ENCODE measurements around the gene FOXA1.
"Not testable (repeated sequence)": the region's sequence is repeated elsewhere in the genome, so short reads cannot be mapped to it uniquely, and the experiment has no call there.

Gene FOXA1

DNA sequence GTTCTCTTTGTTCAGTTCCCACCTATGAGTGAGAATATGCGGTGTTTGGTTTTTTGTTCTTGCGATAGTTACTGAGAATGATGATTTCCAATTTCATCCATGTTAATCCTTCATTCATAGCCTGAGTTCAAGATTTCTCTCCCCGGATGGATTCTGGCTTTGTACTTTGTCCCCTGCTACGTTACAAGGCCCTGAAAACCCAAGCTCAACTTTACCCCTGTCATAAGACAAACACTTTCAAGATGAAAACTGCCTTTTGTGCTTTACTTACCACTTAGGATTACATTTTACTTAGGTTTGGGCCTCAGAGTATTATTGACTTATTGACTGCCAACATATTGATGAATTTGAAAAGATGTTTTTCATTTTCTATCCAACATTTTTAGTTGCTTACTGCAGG is 36.3 kb downstream of the FOXA1 start:
- Mint-ChIP-seq H3K4me3 (no peak overlapping the region), H3K9me3 (peaks cover 18% of the 10 kb centered on the region), H3K4me1 (no peaks in the 10 kb centered on the region), H3K36me3 (no peaks in the 10 kb centered on the region), H3K27ac (no peak overlapping the region)
- no peak for ATAC-seq
- DNase-seq (ENCODE audit: low spot score in 2 of 2): no peak

DNA sequence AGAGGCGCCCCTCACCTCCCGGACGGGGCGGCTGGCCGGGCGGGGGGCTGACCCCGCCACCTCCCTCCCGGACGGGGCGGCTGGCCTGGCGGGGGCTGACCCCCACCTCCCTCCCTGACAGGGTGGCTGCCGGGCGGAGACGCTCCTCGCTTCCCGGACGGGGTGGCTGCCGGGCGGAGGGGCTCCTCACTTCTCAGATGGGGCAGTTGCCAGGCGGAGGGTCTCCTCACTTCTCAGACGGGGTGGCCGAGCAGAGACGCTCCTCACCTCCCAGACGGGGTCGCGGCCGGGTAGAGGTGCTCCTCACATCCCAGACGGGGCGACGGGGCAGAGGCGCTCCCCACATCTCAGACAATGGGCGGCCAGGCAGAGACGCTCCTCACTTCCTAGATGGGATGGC is 39.5 kb downstream of the FOXA1 start:
- peaks cover 25% of the 10 kb centered on the region for H3K9me3 Mint-ChIP-seq
- H3K4me3 Mint-ChIP-seq; ATAC-seq; DNase-seq (ENCODE audit: low spot score in 2 of 2); H3K4me1 Mint-ChIP-seq; H3K36me3 Mint-ChIP-seq; H3K27ac Mint-ChIP-seq: not testable (repeated sequence)

DNA sequence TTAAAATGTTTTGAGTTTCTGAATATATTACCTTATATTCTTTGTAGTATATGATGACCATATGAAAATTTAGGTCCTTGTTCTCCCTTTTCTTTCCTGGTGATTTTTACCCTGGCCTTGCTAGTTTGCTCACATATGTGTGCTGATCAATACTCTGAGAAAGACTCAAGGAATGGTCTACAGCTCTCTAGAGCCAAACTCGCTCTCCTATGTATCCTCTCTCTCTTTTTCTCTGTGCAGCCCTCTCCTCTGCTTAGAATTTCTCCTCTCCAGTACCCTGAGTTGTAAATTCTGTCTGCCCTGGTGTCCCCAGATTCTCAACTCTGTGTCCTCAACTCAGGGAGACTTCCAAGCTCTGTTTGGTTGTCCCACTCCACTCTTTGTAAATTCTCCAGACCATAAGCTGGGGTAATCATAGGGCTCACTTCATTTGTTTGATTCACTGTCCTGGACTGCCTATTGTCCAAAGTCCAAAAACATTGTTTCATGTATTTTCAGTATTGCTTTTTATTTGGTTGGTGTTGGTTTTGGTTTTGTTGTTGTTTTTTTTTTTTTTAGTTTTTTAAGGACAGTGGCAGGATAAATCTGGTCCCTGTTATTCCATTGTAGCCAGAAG is 41.0 kb downstream of the FOXA1 start:
- Mint-ChIP-seq H3K4me3 (no peak overlapping the region), H3K4me1 (no peaks in the 10 kb centered on the region), H3K27ac (no peak overlapping the region), H3K9me3 (peaks cover 25% of the 10 kb centered on the region), H3K36me3 (no peaks in the 10 kb centered on the region)
- DNase-seq (ENCODE audit: low spot score in 2 of 2): no peak
- no peak for ATAC-seq

DNA sequence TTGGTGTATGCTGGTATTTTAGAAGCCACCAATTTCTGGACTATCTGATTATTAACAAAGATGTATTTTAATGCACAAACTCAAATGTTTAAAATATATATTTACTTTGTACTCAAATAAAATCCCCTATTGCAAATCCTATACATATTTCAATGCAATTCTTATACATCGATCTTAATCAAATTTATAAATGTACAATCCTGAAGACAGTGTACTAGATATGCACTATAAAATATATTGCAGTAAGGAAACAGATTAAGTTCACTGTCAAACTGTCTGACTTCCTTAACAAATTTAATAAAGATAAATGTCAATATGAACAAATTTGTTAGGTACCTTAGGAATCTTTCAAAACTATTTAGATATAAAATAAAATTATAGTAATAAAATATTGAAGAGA is 43.9 kb downstream of the FOXA1 start:
- Mint-ChIP-seq H3K36me3 (no peaks in the 10 kb centered on the region), H3K9me3 (peaks cover 14% of the 10 kb centered on the region), H3K27ac (no peak overlapping the region), H3K4me1 (no peaks in the 10 kb centered on the region), H3K4me3 (no peak overlapping the region)
- ATAC-seq (no peak), DNase-seq (ENCODE audit: low spot score in 2 of 2) (no peak)

DNA sequence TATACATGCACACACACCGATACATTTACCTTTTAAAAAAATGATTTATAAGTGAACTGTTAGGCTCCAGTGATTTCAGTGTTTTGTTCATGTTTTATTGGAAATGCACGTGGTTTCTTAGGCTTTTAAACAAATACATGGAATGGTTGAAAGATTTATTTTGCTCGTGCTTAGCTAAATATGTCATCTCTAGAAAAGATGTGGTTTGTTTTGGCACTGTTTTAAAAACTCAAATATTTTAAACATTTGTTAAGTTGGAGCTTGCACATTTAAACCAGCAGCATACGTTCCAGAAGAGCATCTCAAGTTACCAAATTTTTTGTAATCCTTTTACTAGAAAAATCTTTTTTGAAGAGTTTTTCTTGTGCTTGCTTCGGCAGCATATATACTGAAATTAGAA is 44.5 kb downstream of the FOXA1 start:
- ATAC-seq (no peak), DNase-seq (ENCODE audit: low spot score in 2 of 2) (no peak)
- Mint-ChIP-seq H3K4me3 (no peak overlapping the region), H3K36me3 (no peaks in the 10 kb centered on the region), H3K9me3 (peaks cover 14% of the 10 kb centered on the region), H3K27ac (no peak overlapping the region), H3K4me1 (no peaks in the 10 kb centered on the region)

DNA sequence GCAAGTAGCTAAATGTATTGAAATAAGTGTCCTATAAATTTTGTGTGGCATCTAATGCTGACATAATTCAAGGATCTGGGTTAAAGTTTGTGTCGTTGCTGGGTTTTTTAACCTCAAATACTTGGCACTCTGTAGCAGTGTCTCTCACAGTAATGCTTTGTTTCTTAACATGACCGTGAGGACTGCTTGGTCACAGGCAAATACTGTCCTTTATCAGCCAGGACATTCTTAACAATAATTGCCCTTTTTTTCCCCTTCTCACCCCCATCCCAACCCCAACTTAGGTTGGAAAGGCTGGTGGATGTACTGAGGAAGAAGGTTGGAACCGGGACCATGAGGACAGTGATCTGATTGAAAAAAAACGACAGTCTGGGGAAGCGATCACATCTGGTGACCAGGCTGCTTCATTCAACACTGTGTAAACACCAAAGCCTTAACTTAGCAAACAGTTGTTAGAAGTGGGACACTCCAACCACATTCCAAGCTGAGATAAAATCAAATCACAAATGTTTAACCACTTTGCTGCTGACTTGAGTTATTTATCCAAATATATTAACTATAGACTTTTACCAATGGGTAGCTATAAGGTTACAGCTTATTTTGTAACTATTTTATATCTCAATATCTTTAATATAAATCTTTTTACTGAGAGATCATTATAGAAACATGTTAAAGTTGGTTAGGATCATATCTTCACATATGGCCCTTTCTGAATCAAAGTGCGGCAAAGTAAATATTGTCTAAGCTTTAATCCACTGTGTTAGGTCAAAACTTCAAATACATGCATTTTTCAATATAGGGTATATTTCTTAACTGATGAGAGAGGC is 48.2 kb downstream of the FOXA1 start:
- peaks cover 3% of the 10 kb centered on the region for H3K9me3 Mint-ChIP-seq
- no peak overlapping the region for H3K27ac Mint-ChIP-seq
- ATAC-seq (no peak), DNase-seq (ENCODE audit: low spot score in 2 of 2) (no peak)
- H3K36me3 Mint-ChIP-seq: no peaks in the 10 kb centered on the region
- no peak overlapping the region for H3K4me3 Mint-ChIP-seq
- no peaks in the 10 kb centered on the region for H3K4me1 Mint-ChIP-seq

DNA sequence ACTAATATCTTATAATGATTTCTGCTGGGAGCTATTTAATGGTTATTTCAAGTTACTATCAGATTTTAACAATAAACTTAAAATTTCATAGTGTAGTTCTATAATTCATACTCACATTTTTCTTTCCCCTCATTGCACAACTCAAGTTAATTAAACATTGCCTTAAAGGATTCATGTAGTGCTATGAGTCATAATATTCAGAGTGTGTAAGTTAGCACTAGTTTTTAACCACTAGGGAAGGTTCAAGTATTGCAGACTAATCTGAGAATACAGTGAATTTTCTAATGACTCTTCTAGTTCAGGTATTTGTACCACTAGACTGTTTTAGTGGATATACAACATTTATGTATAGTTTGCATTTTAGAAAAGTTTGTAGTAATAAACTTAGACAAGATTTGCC is 49.9 kb downstream of the FOXA1 start:
- no peaks in the 10 kb centered on the region for H3K4me1 Mint-ChIP-seq

DNA sequence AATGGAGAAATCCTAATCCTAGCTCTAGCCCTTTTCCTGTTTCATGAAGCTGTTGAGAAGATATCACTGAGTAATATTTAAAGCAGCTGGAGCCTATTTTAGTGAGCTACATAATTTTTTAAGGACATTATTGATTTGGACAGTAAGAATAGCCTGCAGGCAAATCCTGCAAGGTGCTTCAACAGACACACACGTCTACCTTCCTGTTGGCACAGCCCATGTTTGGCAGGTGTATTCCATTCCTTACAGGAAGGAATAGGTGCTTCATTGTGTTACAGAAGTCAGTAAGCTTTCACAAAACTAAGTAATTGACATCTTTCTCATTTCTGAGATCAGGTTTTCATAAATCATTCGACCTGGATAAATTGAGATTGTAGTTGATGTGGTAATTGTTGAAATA is 50.6 kb downstream of the FOXA1 start:
- H3K9me3 Mint-ChIP-seq: peaks cover 3% of the 10 kb centered on the region
- no peak for ATAC-seq
- H3K4me3 Mint-ChIP-seq: no peak overlapping the region
- DNase-seq (ENCODE audit: low spot score in 2 of 2): no peak
- no peaks in the 10 kb centered on the region for H3K36me3 Mint-ChIP-seq
- H3K4me1 Mint-ChIP-seq: no peaks in the 10 kb centered on the region
- no peak overlapping the region for H3K27ac Mint-ChIP-seq

More for the DNA sequence above, 49.9 kb downstream of the FOXA1 start:
- ATAC-seq (no peak), DNase-seq (ENCODE audit: low spot score in 2 of 2) (no peak)
- H3K36me3 Mint-ChIP-seq: no peaks in the 10 kb centered on the region
- H3K4me3 Mint-ChIP-seq: no peak overlapping the region
- peaks cover 3% of the 10 kb centered on the region for H3K9me3 Mint-ChIP-seq
- no peak overlapping the region for H3K27ac Mint-ChIP-seq

DNA sequence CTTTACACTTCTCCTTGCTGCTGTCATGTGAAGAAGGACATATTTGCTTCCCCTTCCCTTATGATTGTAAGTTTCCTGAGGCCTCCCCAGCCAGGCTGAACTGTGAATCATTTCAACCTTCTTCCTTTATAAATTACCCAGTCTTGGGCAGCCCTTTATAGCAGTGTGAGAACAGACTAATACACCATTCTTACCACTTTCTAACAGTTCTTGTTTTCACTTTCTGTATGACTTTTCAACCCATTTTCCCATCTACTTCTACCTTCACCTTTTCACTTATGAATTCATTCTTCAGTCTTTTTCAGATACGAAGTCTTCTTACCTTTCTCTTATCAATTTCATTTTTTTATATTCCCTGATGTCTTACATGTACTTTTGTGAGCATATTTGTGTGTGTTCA is 55.1 kb downstream of the FOXA1 start:
- Mint-ChIP-seq H3K4me1 (no peaks in the 10 kb centered on the region), H3K9me3 (peaks cover 3% of the 10 kb centered on the region), H3K4me3 (no peak overlapping the region), H3K27ac (no peak overlapping the region), H3K36me3 (no peaks in the 10 kb centered on the region)
- ATAC-seq: no peak
- no peak for DNase-seq (ENCODE audit: low spot score in 2 of 2)

Data from stimulated activated effector memory CD8-positive, alpha-beta T cell treated with anti-CD3 and anti-CD28 coated beads, Interleukin-12 subunit alpha, Interleukin-12 subunit beta, amount 100 ng/mL, for 72 hours (primary cell).